GM12878 (cell line): ENCODE data around the gene SLC25A30. TPM values are rescaled to one million over a fixed set of nuclear protein-coding genes. Genes with fewer than 3 reads are reported as not detected.

Source experiments
- ATAC-seq: fragments of 200-7000 bp; cut with Tn5 transposase; 3 replicates; pipeline ENCODE4 v1.9.1; 2020; ENCODE audit warnings: mild to moderate bottlenecking, moderate library complexity
- BruUV-seq: library from RNA; stranded (reverse); fragments of 400-500 nt; replicated peaks from 2 replicates; lab custom pipeline; 2021; lab: Mats Ljungman, UMichigan
- CTCF ChIA-PET: fragments of 300-600 bp; sonication (Branson Sonifier 250); formaldehyde crosslinking; extraction: SDS; loops from one replicate; lab custom pipeline; 2021; ENCODE audit warnings: inconsistent platforms; lab: Yijun Ruan, JAX
- POLR2A ChIA-PET: fragments of 350-600 bp; formaldehyde crosslinking; extraction: SDS; loops from one replicate; lab custom pipeline; 2021; ENCODE audit warnings: inconsistent platforms; lab: Charles Lee
- RAD21 ChIA-PET: fragments of 300-600 bp; sonication (Branson Sonifier 250); formaldehyde crosslinking; loops from one replicate; lab custom pipeline; 2023; ENCODE audit warnings: antibody characterized with exemption; ENCODE audit not compliant: unreplicated experiment; lab: Charles Lee
- SMC1A ChIA-PET: fragments of 300-600 bp; sonication (Branson Sonifier 250); formaldehyde crosslinking; loops from one replicate; lab custom pipeline; 2023; ENCODE audit not compliant: unreplicated experiment, uncharacterized antibody; lab: Charles Lee
- DNase-seq: peaks from one replicate; pipeline ENCODE4 v3.0.0-alpha.2; 2011; ENCODE audit warnings: low read depth, low spot score
- FAIRE-seq: peaks from 3 replicates; lab custom pipeline; 2011; peaks lifted over from hg19 to GRCh38; lab: Jason Lieb, UNC
- H2AFZ ChIP-seq: 2 replicates; pipeline ENCODE4 v1.6.0; 2011; ENCODE audit warnings: low read depth, low read length, control low read depth; ENCODE audit not compliant: control insufficient read depth
- H3K27ac ChIP-seq: 2 replicates; pipeline ENCODE4 v1.5.1; 2011; ENCODE audit warnings: control low read depth; ENCODE audit not compliant: control insufficient read depth, insufficient read depth
- H3K27me3 ChIP-seq, 2 experiments: replicated peaks in 1 of 2; 2 replicates each; pipeline versions ENCODE4 v1.6.0 to v1.6.1; 2011; ENCODE audit warnings: low read length in 1 of 2; ENCODE audit not compliant: control insufficient read depth in 2 of 2, insufficient read depth in 2 of 2
- H3K36me3 ChIP-seq, 2 experiments: 2 replicates each; pipeline ENCODE4 v1.5.1; 2011; ENCODE audit warnings: low read length in 1 of 2; ENCODE audit not compliant: control insufficient read depth in 2 of 2, insufficient read depth in 2 of 2
- H3K4me1 ChIP-seq: 2 replicates; pipeline ENCODE4 v1.6.1; 2011; ENCODE audit warnings: mild to moderate bottlenecking, low read length, moderate library complexity, mixed read lengths; ENCODE audit not compliant: control insufficient read depth, insufficient read depth
- H3K4me2 ChIP-seq: 2 replicates; pipeline ENCODE4 v1.6.0; 2011; ENCODE audit warnings: control low read depth; ENCODE audit not compliant: control insufficient read depth, insufficient read depth
- H3K4me3 ChIP-seq: fragments of 200-600 bp; sonication (generic); 2 replicates; pipeline ENCODE4 v1.5.1; 2016
- H3K79me2 ChIP-seq: 2 replicates; pipeline ENCODE4 v1.6.0; 2011; ENCODE audit warnings: low read length; ENCODE audit not compliant: control insufficient read depth, insufficient read depth
- H3K9ac ChIP-seq: 2 replicates; pipeline ENCODE4 v1.8.0; 2011; ENCODE audit warnings: low read length, control low read depth, mixed read lengths; ENCODE audit not compliant: control insufficient read depth, insufficient read depth
- H3K9me3 ChIP-seq: replicated peaks from 3 replicates; pipeline ENCODE4 v1.5.1; 2011; ENCODE audit warnings: mild to moderate bottlenecking, low read length; ENCODE audit not compliant: control insufficient read depth, insufficient read depth
- H4K20me1 ChIP-seq: 2 replicates; pipeline ENCODE4 v1.6.0; 2011; ENCODE audit not compliant: control insufficient read depth, insufficient read depth
- HDGF ChIP-seq: fragments of 450-650 bp; IDR thresholded peaks from 2 replicates; pipeline ENCODE4 v1.6.1; 2016; ENCODE audit warnings: antibody characterized with exemption
- IRF4 ChIP-seq: IDR thresholded peaks from 2 replicates; pipeline ENCODE4 v1.6.1; 2011; ENCODE audit warnings: low read depth, low read length
- KDM1A ChIP-seq: fragments of 200-600 bp; sonication (generic); IDR thresholded peaks from 2 replicates; pipeline ENCODE4 v1.6.1; 2016; ENCODE audit warnings: borderline replicate concordance
- PBX3 ChIP-seq: IDR thresholded peaks from 2 replicates; pipeline ENCODE4 v1.6.1; 2011; ENCODE audit warnings: mild to moderate bottlenecking, low read depth, low read length, moderate library complexity; ENCODE audit not compliant: insufficient replicate concordance
- POLR2A ChIP-seq: IDR thresholded peaks from 2 replicates; pipeline ENCODE4 v1.6.1; 2011; ENCODE audit warnings: low read depth, mild to moderate bottlenecking, low read length
- RCOR1 ChIP-seq: conservative IDR thresholded peaks from 2 replicates; pipeline ENCODE4 v1.6.1; 2012; ENCODE audit warnings: low read depth, low read length, improper control_type of control experiment
- ZBED1 ChIP-seq: IDR thresholded peaks from 2 replicates; pipeline ENCODE4 v1.6.1; 2016; ENCODE audit warnings: borderline replicate concordance
- ZNF207 ChIP-seq: fragments of 450-650 bp; IDR thresholded peaks from 2 replicates; pipeline ENCODE4 v1.6.1; 2014; ENCODE audit warnings: antibody characterized with exemption, mild to moderate bottlenecking, borderline replicate concordance
- ZNF24 ChIP-seq: fragments of 450-650 bp; IDR thresholded peaks from 2 replicates; pipeline ENCODE4 v1.6.1; 2017; ENCODE audit warnings: antibody characterized with exemption, mild to moderate bottlenecking
- ZSCAN29 ChIP-seq: fragments of 450-650 bp; IDR thresholded peaks from 2 replicates; pipeline ENCODE4 v1.6.1; 2017; ENCODE audit warnings: mild to moderate bottlenecking, moderate library complexity
- WGBS: methylation state at CpG from one replicate; pipeline ENCODE4 v1.1.6; 2016; ENCODE audit warnings: low lambda C conversion rate; ENCODE audit not compliant: insufficient replicate concordance, insufficient coverage; ENCODE audit errors: missing lambda C conversion rate; 5-methylcytosine and 5-hydroxymethylcytosine counted together
- in situ Hi-C: fragments of 300-500 bp; cut with MboI; formaldehyde crosslinking; loops from 9 replicates; pipeline ENCODE4 v1.14.3; 2018; ENCODE audit warnings: mixed read lengths
- intact Hi-C: fragments of 100-400 bp; cut with micrococcal nuclease; formaldehyde crosslinking; loops from one replicate; pipeline ENCODE4 v1.14.2; 2022; ENCODE audit not compliant: unreplicated experiment
- polyA plus RNA-seq, 11 experiments: library from polyadenylated mRNA; depleted of rRNA in 4 of 11; unstranded in 6 of 11; stranded (reverse) in 5 of 11; fragments of >200 nt; fragmentation: Nextera tagmentation in 4 of 11; fragmentation: Illumina TruSeq in 1 of 11; extraction: Ambion mirVana in 4 of 11; extraction: Trizol in 1 of 11; gene quantifications; 1 replicate in 1 of 11; 2 replicates in 10 of 11; pipeline versions ENCODE4 v1.2.1 to v1.2.3, GENCODE V29; 2011 to 2016; ENCODE audit warnings: inconsistent platforms in 2 of 11, missing spikeins in 2 of 11, low read depth in 1 of 11
- total RNA-seq, 4 experiments: library from RNA; depleted of rRNA in 3 of 4; stranded (reverse); fragments of >200 nt in 3 of 4; fragmentation: Illumina TruSeq in 1 of 4; extraction: Trizol in 1 of 4; gene quantifications; 2 replicates each; pipeline versions ENCODE4 v1.2.1 to v1.2.3, GENCODE V29; 2013 to 2021
- TF ChIP-seq, protein P1 (sequence below): IDR thresholded peaks from 2 replicates; pipeline ENCODE4 v1.6.1; 2012; ENCODE audit warnings: low read length, inconsistent platforms
- TF ChIP-seq, protein P2 (sequence below): IDR thresholded peaks from 2 replicates; pipeline ENCODE4 v1.6.1; 2011; ENCODE audit warnings: borderline replicate concordance, low read depth, mild to moderate bottlenecking, moderate library complexity, mixed read lengths, low read length; ENCODE audit not compliant: insufficient read depth; ENCODE audit errors: extremely low read length
- TF ChIP-seq, protein P3 (sequence below): IDR thresholded peaks from 2 replicates; pipeline ENCODE4 v1.6.1; 2011; ENCODE audit warnings: low read depth, low read length, improper control_type of control experiment, borderline replicate concordance
- TF ChIP-seq, protein P4 (sequence below): IDR thresholded peaks from 2 replicates; pipeline ENCODE4 v1.6.1; 2012; ENCODE audit warnings: low read depth, low read length, improper control_type of control experiment

Gene SLC25A30
- total and polyA plus RNA-seq, 10 of the 15 experiments (the other 5 are each of a cell fraction or from before 2014, with no cell fraction given), result 2.4 to 18.0 (median 8.9) TPM

GRCh38 chr13:45350152-45350551 is 68.0 kb downstream of the SLC25A30 start (continued):
- TF ChIP-seq, protein P1, sequence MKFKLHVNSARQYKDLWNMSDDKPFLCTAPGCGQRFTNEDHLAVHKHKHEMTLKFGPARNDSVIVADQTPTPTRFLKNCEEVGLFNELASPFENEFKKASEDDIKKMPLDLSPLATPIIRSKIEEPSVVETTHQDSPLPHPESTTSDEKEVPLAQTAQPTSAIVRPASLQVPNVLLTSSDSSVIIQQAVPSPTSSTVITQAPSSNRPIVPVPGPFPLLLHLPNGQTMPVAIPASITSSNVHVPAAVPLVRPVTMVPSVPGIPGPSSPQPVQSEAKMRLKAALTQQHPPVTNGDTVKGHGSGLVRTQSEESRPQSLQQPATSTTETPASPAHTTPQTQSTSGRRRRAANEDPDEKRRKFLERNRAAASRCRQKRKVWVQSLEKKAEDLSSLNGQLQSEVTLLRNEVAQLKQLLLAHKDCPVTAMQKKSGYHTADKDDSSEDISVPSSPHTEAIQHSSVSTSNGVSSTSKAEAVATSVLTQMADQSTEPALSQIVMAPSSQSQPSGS, result no peak

- WGBS, result 46% methylated on average over 2 of the region's 2 CpGs
- Histone ChIP-seq H3K27me3 (no peaks in the 10 kb centered on the region), H3K27ac (no peak overlapping the region), H3K4me2 (no peak overlapping the region), H4K20me1 (no peaks in the 10 kb centered on the region), H3K9me3 (no peaks in the 10 kb centered on the region), H2AFZ (no peak overlapping the region), H3K79me2 (no peaks in the 10 kb centered on the region), H3K36me3 (peaks cover 0 to 11% of the 10 kb centered on the region in 2 experiments; a peak in 1 of 4 replicates), H3K4me1 (peaks cover 8% of the 10 kb centered on the region), H3K4me3 (no peak overlapping the region), H3K9ac (no peak overlapping the region)
- DNase-seq, result no peak
- in situ Hi-C loops, result no loop called here
- intact Hi-C loops, result no loop called here
- RAD21 ChIA-PET, result interaction anchor here (0.7 kb wide), 1 partner anchor 445 kb away, joined by 3 read pairs; no protein-coding TSS in a partner anchor
- TF ChIP-seq PBX3 (no peak), RCOR1 (no peak), HDGF (no peak), POLR2A (no peak), ZNF24 (no peak), KDM1A (no peak), IRF4 (no peak), ZBED1 (no peak), ZNF207 (no peak), ZSCAN29 (no peak)
- TF ChIP-seq, protein P2, sequence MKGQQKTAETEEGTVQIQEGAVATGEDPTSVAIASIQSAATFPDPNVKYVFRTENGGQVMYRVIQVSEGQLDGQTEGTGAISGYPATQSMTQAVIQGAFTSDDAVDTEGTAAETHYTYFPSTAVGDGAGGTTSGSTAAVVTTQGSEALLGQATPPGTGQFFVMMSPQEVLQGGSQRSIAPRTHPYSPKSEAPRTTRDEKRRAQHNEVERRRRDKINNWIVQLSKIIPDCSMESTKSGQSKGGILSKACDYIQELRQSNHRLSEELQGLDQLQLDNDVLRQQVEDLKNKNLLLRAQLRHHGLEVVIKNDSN, result no peak
- TF ChIP-seq, protein P3, sequence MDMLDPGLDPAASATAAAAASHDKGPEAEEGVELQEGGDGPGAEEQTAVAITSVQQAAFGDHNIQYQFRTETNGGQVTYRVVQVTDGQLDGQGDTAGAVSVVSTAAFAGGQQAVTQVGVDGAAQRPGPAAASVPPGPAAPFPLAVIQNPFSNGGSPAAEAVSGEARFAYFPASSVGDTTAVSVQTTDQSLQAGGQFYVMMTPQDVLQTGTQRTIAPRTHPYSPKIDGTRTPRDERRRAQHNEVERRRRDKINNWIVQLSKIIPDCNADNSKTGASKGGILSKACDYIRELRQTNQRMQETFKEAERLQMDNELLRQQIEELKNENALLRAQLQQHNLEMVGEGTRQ, result no peak
- TF ChIP-seq, protein P4, sequence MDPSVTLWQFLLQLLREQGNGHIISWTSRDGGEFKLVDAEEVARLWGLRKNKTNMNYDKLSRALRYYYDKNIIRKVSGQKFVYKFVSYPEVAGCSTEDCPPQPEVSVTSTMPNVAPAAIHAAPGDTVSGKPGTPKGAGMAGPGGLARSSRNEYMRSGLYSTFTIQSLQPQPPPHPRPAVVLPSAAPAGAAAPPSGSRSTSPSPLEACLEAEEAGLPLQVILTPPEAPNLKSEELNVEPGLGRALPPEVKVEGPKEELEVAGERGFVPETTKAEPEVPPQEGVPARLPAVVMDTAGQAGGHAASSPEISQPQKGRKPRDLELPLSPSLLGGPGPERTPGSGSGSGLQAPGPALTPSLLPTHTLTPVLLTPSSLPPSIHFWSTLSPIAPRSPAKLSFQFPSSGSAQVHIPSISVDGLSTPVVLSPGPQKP, result no peak
- no peak for ATAC-seq
- CTCF ChIA-PET, result interaction anchor here (0.6 to 0.7 kb wide), 2 partner anchors 8 to 438 kb away, joined by 3 read pairs; no protein-coding TSS in a partner anchor
- FAIRE-seq, result no peak
- no TSS peak for BruUV-seq
- POLR2A ChIA-PET, result interaction anchor here (1.3 kb wide), 1 partner anchor 8 kb away, joined by 4 read pairs; no protein-coding TSS in a partner anchor
- SMC1A ChIA-PET, result no interaction called here
These were observed 68.7 kb downstream of the SLC25A30 start for GRCh38 chr13:45349438-45349837.
